ENCODE data around the gene BRME1.

DNA sequence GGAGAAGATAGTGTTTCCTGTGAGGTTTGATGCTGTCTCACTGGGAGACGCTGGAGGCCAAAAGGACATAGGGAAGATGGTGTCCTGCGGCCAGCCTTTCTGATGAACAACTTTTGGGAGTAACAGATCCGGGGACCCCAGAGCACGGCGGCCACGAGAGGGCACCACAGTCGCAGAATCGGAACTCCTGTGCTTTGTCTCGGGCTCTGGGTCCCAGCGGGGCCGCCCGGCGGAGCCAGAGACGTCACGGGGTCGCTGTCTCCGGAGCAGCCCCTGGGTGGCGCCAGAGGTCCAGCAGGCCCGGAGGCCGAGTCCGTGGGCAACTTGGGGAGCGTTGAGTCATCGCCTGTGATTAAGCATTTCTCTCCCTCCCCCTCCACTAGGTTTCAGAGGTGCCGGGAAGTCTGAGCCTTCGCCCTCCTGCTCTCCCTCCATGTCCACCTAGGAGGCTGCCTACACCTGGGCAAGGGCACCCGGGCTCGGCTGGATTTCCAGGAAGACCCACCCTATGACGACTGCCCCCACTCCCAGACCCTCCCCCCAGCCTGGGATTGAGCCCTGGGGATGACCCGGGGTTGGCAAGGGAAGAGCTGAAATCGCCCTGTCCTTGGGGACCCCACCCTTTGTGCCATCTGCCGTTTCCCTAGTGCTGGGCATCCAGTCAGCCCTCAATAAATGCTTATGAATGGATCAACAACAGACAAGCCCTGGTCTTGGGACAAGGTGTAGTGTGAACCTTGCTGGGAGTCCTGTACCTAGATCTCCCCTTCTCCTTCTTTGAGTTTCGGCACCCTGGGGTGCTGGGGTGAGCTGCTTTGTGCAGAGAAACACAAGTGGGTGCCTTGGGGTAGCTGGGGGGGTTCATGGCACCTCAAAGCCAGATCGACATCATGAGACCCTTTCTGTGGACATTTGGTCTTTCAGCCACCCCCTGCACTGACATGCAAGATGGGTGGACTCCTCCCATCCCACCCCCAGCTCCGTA lies 25.6 kb downstream of the BRME1 start:
- TF ChIP-seq, protein P1, sequence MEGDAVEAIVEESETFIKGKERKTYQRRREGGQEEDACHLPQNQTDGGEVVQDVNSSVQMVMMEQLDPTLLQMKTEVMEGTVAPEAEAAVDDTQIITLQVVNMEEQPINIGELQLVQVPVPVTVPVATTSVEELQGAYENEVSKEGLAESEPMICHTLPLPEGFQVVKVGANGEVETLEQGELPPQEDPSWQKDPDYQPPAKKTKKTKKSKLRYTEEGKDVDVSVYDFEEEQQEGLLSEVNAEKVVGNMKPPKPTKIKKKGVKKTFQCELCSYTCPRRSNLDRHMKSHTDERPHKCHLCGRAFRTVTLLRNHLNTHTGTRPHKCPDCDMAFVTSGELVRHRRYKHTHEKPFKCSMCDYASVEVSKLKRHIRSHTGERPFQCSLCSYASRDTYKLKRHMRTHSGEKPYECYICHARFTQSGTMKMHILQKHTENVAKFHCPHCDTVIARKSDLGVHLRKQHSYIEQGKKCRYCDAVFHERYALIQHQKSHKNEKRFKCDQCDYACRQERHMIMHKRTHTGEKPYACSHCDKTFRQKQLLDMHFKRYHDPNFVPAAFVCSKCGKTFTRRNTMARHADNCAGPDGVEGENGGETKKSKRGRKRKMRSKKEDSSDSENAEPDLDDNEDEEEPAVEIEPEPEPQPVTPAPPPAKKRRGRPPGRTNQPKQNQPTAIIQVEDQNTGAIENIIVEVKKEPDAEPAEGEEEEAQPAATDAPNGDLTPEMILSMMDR (CRISPR knock-in tag; IDR thresholded peaks at IDR 0.05) = peak; percentile 99
- TF ChIP-seq ZNF782 (CRISPR knock-in tag; IDR thresholded peaks at IDR 0.05; ENCODE audit: borderline replicate concordance) (0 out of 2 replicates have a peak, but pooled peaks have one; percentile 21), CREM (IDR thresholded peaks at IDR 0.05) (peak; percentile 64), CREM (CRISPR knock-in tag; IDR thresholded peaks at IDR 0.05) (no peak), POLR2AphosphoS5 (IDR thresholded peaks at IDR 0.05; ENCODE audit: low read depth, low read length) (no peak), SALL2 (CRISPR knock-in tag; IDR thresholded peaks at IDR 0.05) (no peak), POLR2A (IDR thresholded peaks at IDR 0.05; ENCODE audit: insufficient read depth in 1 of 2, low read depth in 2 of 2, low read length in 2 of 2) (0 out of 4 replicates have a peak, but pooled peaks of 1 of the 2 experiments have one; percentile 30), RNF2 (conservative IDR thresholded peaks at IDR 0.05; ENCODE audit: low read depth) (no peak), GLI4 (CRISPR knock-in tag; IDR thresholded peaks at IDR 0.05; ENCODE audit: borderline replicate concordance) (no peak), KMT2A (CRISPR knock-in tag; IDR thresholded peaks at IDR 0.05) (peak; percentile 34; the same call in 1 of the 2 replicates), POLR2G (IDR thresholded peaks at IDR 0.05; ENCODE audit: low read depth, low read length) (no peak)
- TF ChIP-seq, protein P2, sequence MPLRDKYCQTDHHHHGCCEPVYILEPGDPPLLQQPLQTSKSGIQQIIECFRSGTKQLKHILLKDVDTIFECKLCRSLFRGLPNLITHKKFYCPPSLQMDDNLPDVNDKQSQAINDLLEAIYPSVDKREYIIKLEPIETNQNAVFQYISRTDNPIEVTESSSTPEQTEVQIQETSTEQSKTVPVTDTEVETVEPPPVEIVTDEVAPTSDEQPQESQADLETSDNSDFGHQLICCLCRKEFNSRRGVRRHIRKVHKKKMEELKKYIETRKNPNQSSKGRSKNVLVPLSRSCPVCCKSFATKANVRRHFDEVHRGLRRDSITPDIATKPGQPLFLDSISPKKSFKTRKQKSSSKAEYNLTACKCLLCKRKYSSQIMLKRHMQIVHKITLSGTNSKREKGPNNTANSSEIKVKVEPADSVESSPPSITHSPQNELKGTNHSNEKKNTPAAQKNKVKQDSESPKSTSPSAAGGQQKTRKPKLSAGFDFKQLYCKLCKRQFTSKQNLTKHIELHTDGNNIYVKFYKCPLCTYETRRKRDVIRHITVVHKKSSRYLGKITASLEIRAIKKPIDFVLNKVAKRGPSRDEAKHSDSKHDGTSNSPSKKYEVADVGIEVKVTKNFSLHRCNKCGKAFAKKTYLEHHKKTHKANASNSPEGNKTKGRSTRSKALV (CRISPR knock-in tag; IDR thresholded peaks at IDR 0.05) = peak; percentile 45; the same call in 1 of the 2 replicates
- TF ChIP-seq, protein P3, sequence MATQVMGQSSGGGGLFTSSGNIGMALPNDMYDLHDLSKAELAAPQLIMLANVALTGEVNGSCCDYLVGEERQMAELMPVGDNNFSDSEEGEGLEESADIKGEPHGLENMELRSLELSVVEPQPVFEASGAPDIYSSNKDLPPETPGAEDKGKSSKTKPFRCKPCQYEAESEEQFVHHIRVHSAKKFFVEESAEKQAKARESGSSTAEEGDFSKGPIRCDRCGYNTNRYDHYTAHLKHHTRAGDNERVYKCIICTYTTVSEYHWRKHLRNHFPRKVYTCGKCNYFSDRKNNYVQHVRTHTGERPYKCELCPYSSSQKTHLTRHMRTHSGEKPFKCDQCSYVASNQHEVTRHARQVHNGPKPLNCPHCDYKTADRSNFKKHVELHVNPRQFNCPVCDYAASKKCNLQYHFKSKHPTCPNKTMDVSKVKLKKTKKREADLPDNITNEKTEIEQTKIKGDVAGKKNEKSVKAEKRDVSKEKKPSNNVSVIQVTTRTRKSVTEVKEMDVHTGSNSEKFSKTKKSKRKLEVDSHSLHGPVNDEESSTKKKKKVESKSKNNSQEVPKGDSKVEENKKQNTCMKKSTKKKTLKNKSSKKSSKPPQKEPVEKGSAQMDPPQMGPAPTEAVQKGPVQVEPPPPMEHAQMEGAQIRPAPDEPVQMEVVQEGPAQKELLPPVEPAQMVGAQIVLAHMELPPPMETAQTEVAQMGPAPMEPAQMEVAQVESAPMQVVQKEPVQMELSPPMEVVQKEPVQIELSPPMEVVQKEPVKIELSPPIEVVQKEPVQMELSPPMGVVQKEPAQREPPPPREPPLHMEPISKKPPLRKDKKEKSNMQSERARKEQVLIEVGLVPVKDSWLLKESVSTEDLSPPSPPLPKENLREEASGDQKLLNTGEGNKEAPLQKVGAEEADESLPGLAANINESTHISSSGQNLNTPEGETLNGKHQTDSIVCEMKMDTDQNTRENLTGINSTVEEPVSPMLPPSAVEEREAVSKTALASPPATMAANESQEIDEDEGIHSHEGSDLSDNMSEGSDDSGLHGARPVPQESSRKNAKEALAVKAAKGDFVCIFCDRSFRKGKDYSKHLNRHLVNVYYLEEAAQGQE (IDR thresholded peaks at IDR 0.05; ENCODE audit: borderline replicate concordance in 1 of 2, low read depth in 1 of 2, low read length in 2 of 2) = no peak
